ENCODE data around the gene ABCC3.

- no peak for TF ChIP-seq ARNT (IDR thresholded peaks at IDR 0.05)
- TF ChIP-seq SP1 (IDR thresholded peaks at IDR 0.05) = no peak
- TF ChIP-seq FOXK2 (IDR thresholded peaks at IDR 0.05) = no peak
- TF ChIP-seq ELF4 (IDR thresholded peaks at IDR 0.05) = no peak
- TF ChIP-seq, protein P1, sequence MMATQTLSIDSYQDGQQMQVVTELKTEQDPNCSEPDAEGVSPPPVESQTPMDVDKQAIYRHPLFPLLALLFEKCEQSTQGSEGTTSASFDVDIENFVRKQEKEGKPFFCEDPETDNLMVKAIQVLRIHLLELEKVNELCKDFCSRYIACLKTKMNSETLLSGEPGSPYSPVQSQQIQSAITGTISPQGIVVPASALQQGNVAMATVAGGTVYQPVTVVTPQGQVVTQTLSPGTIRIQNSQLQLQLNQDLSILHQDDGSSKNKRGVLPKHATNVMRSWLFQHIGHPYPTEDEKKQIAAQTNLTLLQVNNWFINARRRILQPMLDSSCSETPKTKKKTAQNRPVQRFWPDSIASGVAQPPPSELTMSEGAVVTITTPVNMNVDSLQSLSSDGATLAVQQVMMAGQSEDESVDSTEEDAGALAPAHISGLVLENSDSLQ (IDR thresholded peaks at IDR 0.05) = no peak
- TF ChIP-seq SUZ12 (IDR thresholded peaks at IDR 0.05) = no peak
- no peak for TF ChIP-seq TARDBP (IDR thresholded peaks at IDR 0.05)
- TF ChIP-seq BHLHE40 (IDR thresholded peaks at IDR 0.05; ENCODE audit: borderline replicate concordance) = no peak
- TF ChIP-seq LEF1 (IDR thresholded peaks at IDR 0.05; ENCODE audit: borderline replicate concordance) = no peak
Measured at GRCh38 chr17:50662632-50663225, 28.0 kb downstream of the ABCC3 start.

All from HEK293T (cell line).